Measurements from ENCODE around the gene ZNF598.

DNA sequence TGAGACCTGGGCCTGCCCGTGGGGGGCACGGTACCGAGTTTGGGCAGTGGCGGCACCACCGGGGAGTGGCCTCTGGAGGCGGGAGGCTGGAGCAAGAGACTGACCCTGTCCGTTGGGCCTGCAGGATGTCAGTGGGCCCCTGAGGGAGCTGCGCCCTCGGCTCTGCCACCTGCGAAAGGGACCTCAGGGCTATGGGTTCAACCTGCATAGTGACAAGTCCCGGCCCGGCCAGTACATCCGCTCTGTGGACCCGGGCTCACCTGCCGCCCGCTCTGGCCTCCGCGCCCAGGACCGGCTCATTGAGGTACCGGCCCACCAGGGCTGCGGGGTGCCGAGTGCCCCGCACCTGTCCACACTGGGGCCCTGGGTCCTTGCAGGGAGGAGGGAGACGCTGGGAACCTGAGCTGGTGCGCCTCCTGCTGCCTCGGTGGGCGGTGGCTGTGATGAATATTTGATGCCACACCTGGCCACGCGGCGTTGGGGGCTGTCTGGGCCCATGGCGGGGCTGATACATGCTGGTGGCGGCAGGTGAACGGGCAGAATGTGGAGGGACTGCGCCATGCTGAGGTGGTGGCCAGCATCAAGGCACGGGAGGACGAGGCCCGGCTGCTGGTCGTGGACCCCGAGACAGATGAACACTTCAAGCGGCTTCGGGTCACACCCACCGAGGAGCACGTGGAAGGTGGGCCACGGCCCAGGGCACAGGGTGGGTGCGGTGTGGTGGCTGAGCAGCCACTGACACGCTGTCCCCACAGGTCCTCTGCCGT, 26.8 kb upstream of the ZNF598 start:
- TF ChIP-seq, protein P1, sequence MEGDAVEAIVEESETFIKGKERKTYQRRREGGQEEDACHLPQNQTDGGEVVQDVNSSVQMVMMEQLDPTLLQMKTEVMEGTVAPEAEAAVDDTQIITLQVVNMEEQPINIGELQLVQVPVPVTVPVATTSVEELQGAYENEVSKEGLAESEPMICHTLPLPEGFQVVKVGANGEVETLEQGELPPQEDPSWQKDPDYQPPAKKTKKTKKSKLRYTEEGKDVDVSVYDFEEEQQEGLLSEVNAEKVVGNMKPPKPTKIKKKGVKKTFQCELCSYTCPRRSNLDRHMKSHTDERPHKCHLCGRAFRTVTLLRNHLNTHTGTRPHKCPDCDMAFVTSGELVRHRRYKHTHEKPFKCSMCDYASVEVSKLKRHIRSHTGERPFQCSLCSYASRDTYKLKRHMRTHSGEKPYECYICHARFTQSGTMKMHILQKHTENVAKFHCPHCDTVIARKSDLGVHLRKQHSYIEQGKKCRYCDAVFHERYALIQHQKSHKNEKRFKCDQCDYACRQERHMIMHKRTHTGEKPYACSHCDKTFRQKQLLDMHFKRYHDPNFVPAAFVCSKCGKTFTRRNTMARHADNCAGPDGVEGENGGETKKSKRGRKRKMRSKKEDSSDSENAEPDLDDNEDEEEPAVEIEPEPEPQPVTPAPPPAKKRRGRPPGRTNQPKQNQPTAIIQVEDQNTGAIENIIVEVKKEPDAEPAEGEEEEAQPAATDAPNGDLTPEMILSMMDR (IDR thresholded peaks at IDR 0.05): no peak
- TF ChIP-seq CHD2 (IDR thresholded peaks at IDR 0.05; ENCODE audit: low read length, partially characterized antibody): no peak
- no peak for TF ChIP-seq SMC3 (IDR thresholded peaks at IDR 0.05; ENCODE audit: low read depth, low read length)
- TF ChIP-seq, protein P2, sequence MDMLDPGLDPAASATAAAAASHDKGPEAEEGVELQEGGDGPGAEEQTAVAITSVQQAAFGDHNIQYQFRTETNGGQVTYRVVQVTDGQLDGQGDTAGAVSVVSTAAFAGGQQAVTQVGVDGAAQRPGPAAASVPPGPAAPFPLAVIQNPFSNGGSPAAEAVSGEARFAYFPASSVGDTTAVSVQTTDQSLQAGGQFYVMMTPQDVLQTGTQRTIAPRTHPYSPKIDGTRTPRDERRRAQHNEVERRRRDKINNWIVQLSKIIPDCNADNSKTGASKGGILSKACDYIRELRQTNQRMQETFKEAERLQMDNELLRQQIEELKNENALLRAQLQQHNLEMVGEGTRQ (IDR thresholded peaks at IDR 0.05; ENCODE audit: borderline replicate concordance, low read depth, low read length): no peak
- no peak for TF ChIP-seq JUND (IDR thresholded peaks at IDR 0.05)
- no peak for TF ChIP-seq FOXM1 (IDR thresholded peaks at IDR 0.05; ENCODE audit: low read depth)

Data from SK-N-SH (cell line).